ENCODE results near the gene CDKAL1. TPM values are rescaled to one million over a fixed set of nuclear protein-coding genes. Genes with fewer than 3 reads are reported as not detected.

The CDKAL1 gene
- total and polyA plus RNA-seq, 2 of the 8 experiments (the other 6 are each of a cell fraction or from before 2014, with no cell fraction given) = 8.4 to 24.6 TPM

DNA sequence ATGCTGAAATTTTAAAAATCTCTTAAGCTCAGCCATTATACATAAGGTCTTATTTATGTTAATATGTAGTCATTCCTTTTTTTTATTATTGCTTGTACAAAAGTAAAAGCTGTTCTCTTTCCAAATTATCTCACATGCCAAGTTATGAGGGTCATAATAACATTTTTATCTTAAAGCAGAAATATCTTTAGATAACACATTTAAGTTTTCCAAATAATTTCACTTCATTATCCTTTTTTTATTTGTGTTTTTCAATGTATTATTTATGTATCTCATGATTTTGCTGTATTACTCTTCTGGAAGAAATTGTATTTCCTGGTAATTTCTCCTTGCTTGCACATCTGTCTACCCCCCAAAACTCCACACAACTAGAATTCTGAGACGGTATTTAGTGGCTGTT lies 598.2 kb downstream of the CDKAL1 start:
- Histone ChIP-seq H3K79me1 (ENCODE audit: low read depth, low read length) (no peaks in the 10 kb centered on the region), H3K79me2 (ENCODE audit: control insufficient read depth in 1 of 2, insufficient read depth in 2 of 2, low read length in 2 of 2) (no peaks in the 10 kb centered on the region), H2BK12ac (ENCODE audit: low read depth, low read length) (no peak overlapping the region), H3K36me3 (ENCODE audit: control insufficient read depth in 2 of 4, insufficient read depth in 4 of 4, low read length in 3 of 4) (no peaks in the 10 kb centered on the region), H3K9ac (replicated peaks in 1 of 4; ENCODE audit: extremely low read depth in 1 of 4, low read depth in 3 of 4, low read length in 3 of 4) (no peak overlapping the region), H4K8ac (ENCODE audit: extremely low read depth, insufficient read depth, low read length) (no peak overlapping the region), H4K20me1 (replicated peaks in 1 of 2; ENCODE audit: control insufficient read depth in 1 of 2, insufficient read depth in 2 of 2, low read length in 2 of 2) (no peaks in the 10 kb centered on the region), H3K56ac (replicated peaks; ENCODE audit: insufficient read length, low read depth, low read length) (no peak overlapping the region), H2BK15ac (ENCODE audit: low read length) (no peak overlapping the region), H2BK5ac (ENCODE audit: low read depth, low read length) (no peak overlapping the region), H2BK20ac (ENCODE audit: low read length) (no peak overlapping the region), H2BK120ac (replicated peaks; ENCODE audit: low read depth, low read length) (no peak overlapping the region), H2AK5ac (ENCODE audit: low read depth, low read length) (no peak overlapping the region), H3K9me3 (ENCODE audit: insufficient read depth in 2 of 2, low read depth in 1 of 2, low read length in 1 of 2) (no peaks in the 10 kb centered on the region), H3K4me3 (ENCODE audit: extremely low read depth in 1 of 4, insufficient read depth in 2 of 4, low read depth in 3 of 4, low read length in 4 of 4) (no peak overlapping the region), H4K5ac (ENCODE audit: insufficient read length, low read depth, low read length) (no peak overlapping the region), H3K18ac (ENCODE audit: extremely low read depth, low read length) (no peak overlapping the region), H3K23ac (ENCODE audit: insufficient read length) (no peak overlapping the region), H3K14ac (ENCODE audit: insufficient read length) (no peak overlapping the region), H3K27me3 (replicated peaks in 1 of 4; ENCODE audit: control insufficient read depth in 3 of 4, extremely low read depth in 1 of 4, insufficient read depth in 3 of 4, low read length in 3 of 4) (no peaks in the 10 kb centered on the region), H3K4ac (replicated peaks; ENCODE audit: insufficient read length, low read depth, low read length) (no peak overlapping the region), H3K27ac (ENCODE audit: low read depth, low read length) (no peak overlapping the region), H2AFZ (ENCODE audit: low read length) (no peak overlapping the region), H3K23me2 (ENCODE audit: low read depth, low read length) (no peaks in the 10 kb centered on the region), H4K91ac (replicated peaks; ENCODE audit: insufficient read length, low read length) (no peak overlapping the region), H3K4me1 (replicated peaks in 1 of 4; ENCODE audit: control insufficient read depth in 3 of 4, insufficient read depth in 4 of 4, low read length in 3 of 4) (peaks cover 0 to 14% (median 8%) of the 10 kb centered on the region in 4 experiments; a peak in 4 of 7 replicates), H3K4me2 (ENCODE audit: insufficient read depth in 1 of 2, low read depth in 2 of 2, low read length in 2 of 2) (no peak overlapping the region)
- ChIA-PET CTCF (ENCODE audit: partially characterized antibody) (interaction anchor here (2.1 kb wide), 1 partner anchor 25 kb away, joined by 7 read pairs; no protein-coding TSS in a partner anchor), POLR2A (ENCODE audit: partially characterized antibody) (no interaction called here)
- FAIRE-seq (no peak), DNase-seq (ENCODE audit: low read depth in 1 of 2, low spot score in 2 of 2) (no peak)
- 56% methylated on average over 1 of the region's 1 CpG; no CpG with 5 or more reads in 1 of the 2 experiments for WGBS, 2 experiments (ENCODE audit: extremely low coverage in 1 of 2, insufficient coverage in 1 of 2, insufficient read length in 1 of 2, insufficient replicate concordance in 2 of 2, low coverage in 1 of 2, low lambda C conversion rate in 2 of 2, missing lambda C conversion rate in 1 of 2)
- TF ChIP-seq HDAC2 (IDR thresholded peaks at IDR 0.05; ENCODE audit: borderline replicate concordance in 1 of 2, low read depth in 2 of 2, low read length in 2 of 2) = no peak
- TF ChIP-seq KDM1A (IDR thresholded peaks at IDR 0.05; ENCODE audit: borderline replicate concordance, low read length) = no peak
- TF ChIP-seq SRF (IDR thresholded peaks at IDR 0.05; ENCODE audit: low read depth, low read length) = no peak
- no peak for TF ChIP-seq SP2 (IDR thresholded peaks at IDR 0.05; ENCODE audit: low read length)
- TF ChIP-seq FOSL1 (IDR thresholded peaks at IDR 0.05; ENCODE audit: insufficient read depth, low read depth, low read length) = no peak
- TF ChIP-seq CREB1 (IDR thresholded peaks at IDR 0.05) = no peak
- no peak for TF ChIP-seq SIRT6 (IDR thresholded peaks at IDR 0.05; ENCODE audit: low read length)
- no peak for TF ChIP-seq CTBP2 (IDR thresholded peaks at IDR 0.05; ENCODE audit: borderline replicate concordance, insufficient read depth, insufficient read length, low read length)
- no peak for TF ChIP-seq PHF8 (conservative IDR thresholded peaks at IDR 0.05; ENCODE audit: low read depth, low read length)
- no peak for TF ChIP-seq SAP30 (IDR thresholded peaks at IDR 0.05; ENCODE audit: insufficient read depth, insufficient replicate concordance, low read length)
- TF ChIP-seq, protein P1, sequence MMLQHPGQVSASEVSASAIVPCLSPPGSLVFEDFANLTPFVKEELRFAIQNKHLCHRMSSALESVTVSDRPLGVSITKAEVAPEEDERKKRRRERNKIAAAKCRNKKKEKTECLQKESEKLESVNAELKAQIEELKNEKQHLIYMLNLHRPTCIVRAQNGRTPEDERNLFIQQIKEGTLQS (IDR thresholded peaks at IDR 0.05; ENCODE audit: insufficient read depth, low read depth, low read length) = no peak
- no peak for TF ChIP-seq JUN (IDR thresholded peaks at IDR 0.05; ENCODE audit: low read depth, low read length)
- no peak for TF ChIP-seq CHD1 (IDR thresholded peaks at IDR 0.05; ENCODE audit: low read depth, low read length)

All from H1 (cell line).